IPS DF 4.7 (cell line): ENCODE data around the gene AKAP13.
"Not testable (repeated sequence)": the region's sequence is repeated elsewhere in the genome, so short reads cannot be mapped to it uniquely, and the experiment has no call there.

Experiments used
- DNase-seq: peaks from one replicate; pipeline ENCODE4 v3.0.0-alpha.2; 2013; ENCODE audit warnings: low spot score; ENCODE audit errors: extremely low read depth

AKAP13 gene

GRCh38 chr15:85477730-85478129, 97.3 kb downstream of the AKAP13 start:
- no peak for DNase-seq

- DNase-seq: no peak
These were observed 98.8 kb downstream of the AKAP13 start for GRCh38 chr15:85479071-85479647.

- DNase-seq: no peak
These were observed 100.5 kb downstream of the AKAP13 start for GRCh38 chr15:85480923-85481322.

- not testable (repeated sequence) for DNase-seq
These were observed 101.1 kb downstream of the AKAP13 start for GRCh38 chr15:85481543-85481942.

GRCh38 chr15:85482894-85483293, 102.5 kb downstream of the AKAP13 start:
- DNase-seq: no peak

- not testable (repeated sequence) for DNase-seq
These were observed 103.6 kb downstream of the AKAP13 start for GRCh38 chr15:85483955-85484354.

GRCh38 chr15:85484923-85485322, 104.5 kb downstream of the AKAP13 start:
- DNase-seq: not testable (repeated sequence)

GRCh38 chr15:85485956-85486567, 105.7 kb downstream of the AKAP13 start:
- peak; percentile 66 for DNase-seq

- not testable (repeated sequence) for DNase-seq
These were observed 107.4 kb downstream of the AKAP13 start for GRCh38 chr15:85487796-85488195.

- DNase-seq: no peak
These were observed 108.6 kb downstream of the AKAP13 start for GRCh38 chr15:85488997-85489396.

GRCh38 chr15:85489773-85490493, 109.5 kb downstream of the AKAP13 start:
- DNase-seq: no peak

GRCh38 chr15:85490856-85491255, 110.5 kb downstream of the AKAP13 start:
- DNase-seq: no peak

- no peak for DNase-seq
These were observed 111.3 kb downstream of the AKAP13 start for GRCh38 chr15:85491691-85492090.

GRCh38 chr15:85492406-85492805, 112.0 kb downstream of the AKAP13 start:
- no peak for DNase-seq

- DNase-seq: no peak
These were observed 112.9 kb downstream of the AKAP13 start for GRCh38 chr15:85493260-85493659.

GRCh38 chr15:85494048-85494777, 113.8 kb downstream of the AKAP13 start:
- DNase-seq: no peak

- DNase-seq: no peak
These were observed 114.7 kb downstream of the AKAP13 start for GRCh38 chr15:85495096-85495495.

GRCh38 chr15:85495544-85495943, 115.1 kb downstream of the AKAP13 start:
- DNase-seq: no peak

- no peak for DNase-seq
These were observed 115.7 kb downstream of the AKAP13 start for GRCh38 chr15:85496151-85496550.

GRCh38 chr15:85496551-85497171, 116.3 kb downstream of the AKAP13 start:
- no peak for DNase-seq

GRCh38 chr15:85497172-85497569, 116.8 kb downstream of the AKAP13 start:
- DNase-seq: no peak

- no peak for DNase-seq
These were observed 118.1 kb downstream of the AKAP13 start for GRCh38 chr15:85498471-85498870.
